IPS-20b (cell line): ENCODE data around the gene MTG2.

Source experiments
- H3K27ac ChIP-seq: one replicate; pipeline ENCODE4 v1.5.1; 2013; ENCODE audit warnings: low read length
- H3K27me3 ChIP-seq: 2 replicates; pipeline ENCODE4 v1.6.1; 2013; ENCODE audit warnings: mild to moderate bottlenecking, low read length, inconsistent platforms; ENCODE audit not compliant: insufficient read depth
- H3K36me3 ChIP-seq: 2 replicates; pipeline ENCODE4 v1.6.1; 2013; ENCODE audit warnings: low read depth, mild to moderate bottlenecking, inconsistent platforms, low read length, moderate library complexity; ENCODE audit not compliant: insufficient read depth
- H3K4me1 ChIP-seq: 2 replicates; pipeline ENCODE4 v1.6.1; 2013; ENCODE audit warnings: mild to moderate bottlenecking, control low read depth, inconsistent platforms, low read length, moderate library complexity; ENCODE audit not compliant: insufficient read depth
- H3K4me3 ChIP-seq: 2 replicates; pipeline ENCODE4 v1.5.1; 2013; ENCODE audit warnings: mild to moderate bottlenecking, low read length, inconsistent platforms
- H3K9ac ChIP-seq: 2 replicates; pipeline ENCODE4 v1.6.1; 2013; ENCODE audit warnings: low read depth, mild to moderate bottlenecking, inconsistent platforms, low read length, moderate library complexity
- H3K9me3 ChIP-seq: 2 replicates; pipeline ENCODE4 v1.6.1; 2013; ENCODE audit warnings: mild to moderate bottlenecking, low read depth, low read length, inconsistent platforms; ENCODE audit not compliant: insufficient read depth

The MTG2 gene

GRCh38 chr20:62244644-62245108, 61.8 kb downstream of the MTG2 start:
- Histone ChIP-seq H3K27ac (no peak overlapping the region), H3K4me1 (no peaks in the 10 kb centered on the region), H3K4me3 (no peak overlapping the region), H3K36me3 (0 out of 2 replicates have a peak, but pooled peaks cover 5% of the 10 kb centered on the region), H3K27me3 (no peaks in the 10 kb centered on the region), H3K9me3 (no peaks in the 10 kb centered on the region), H3K9ac (no peak overlapping the region)

- H3K4me1 ChIP-seq, result no peaks in the 10 kb centered on the region
- H3K36me3 ChIP-seq, result 0 out of 2 replicates have a peak, but pooled peaks cover 5% of the 10 kb centered on the region
- no peaks in the 10 kb centered on the region for H3K27me3 ChIP-seq
- H3K9ac ChIP-seq, result no peak overlapping the region
- no peak overlapping the region for H3K27ac ChIP-seq
- H3K4me3 ChIP-seq, result no peak overlapping the region
- no peaks in the 10 kb centered on the region for H3K9me3 ChIP-seq
Observed at GRCh38 chr20:62245911-62246280, 63.1 kb downstream of the MTG2 start.

- H3K36me3 ChIP-seq, result 0 out of 2 replicates have a peak, but pooled peaks cover 5% of the 10 kb centered on the region
- no peak overlapping the region for H3K9ac ChIP-seq
- H3K9me3 ChIP-seq, result no peaks in the 10 kb centered on the region
- no peak overlapping the region for H3K27ac ChIP-seq
- H3K27me3 ChIP-seq, result no peaks in the 10 kb centered on the region
- H3K4me1 ChIP-seq, result no peaks in the 10 kb centered on the region
- no peak overlapping the region for H3K4me3 ChIP-seq
Observed at GRCh38 chr20:62246431-62246830, 63.6 kb downstream of the MTG2 start.

DNA sequence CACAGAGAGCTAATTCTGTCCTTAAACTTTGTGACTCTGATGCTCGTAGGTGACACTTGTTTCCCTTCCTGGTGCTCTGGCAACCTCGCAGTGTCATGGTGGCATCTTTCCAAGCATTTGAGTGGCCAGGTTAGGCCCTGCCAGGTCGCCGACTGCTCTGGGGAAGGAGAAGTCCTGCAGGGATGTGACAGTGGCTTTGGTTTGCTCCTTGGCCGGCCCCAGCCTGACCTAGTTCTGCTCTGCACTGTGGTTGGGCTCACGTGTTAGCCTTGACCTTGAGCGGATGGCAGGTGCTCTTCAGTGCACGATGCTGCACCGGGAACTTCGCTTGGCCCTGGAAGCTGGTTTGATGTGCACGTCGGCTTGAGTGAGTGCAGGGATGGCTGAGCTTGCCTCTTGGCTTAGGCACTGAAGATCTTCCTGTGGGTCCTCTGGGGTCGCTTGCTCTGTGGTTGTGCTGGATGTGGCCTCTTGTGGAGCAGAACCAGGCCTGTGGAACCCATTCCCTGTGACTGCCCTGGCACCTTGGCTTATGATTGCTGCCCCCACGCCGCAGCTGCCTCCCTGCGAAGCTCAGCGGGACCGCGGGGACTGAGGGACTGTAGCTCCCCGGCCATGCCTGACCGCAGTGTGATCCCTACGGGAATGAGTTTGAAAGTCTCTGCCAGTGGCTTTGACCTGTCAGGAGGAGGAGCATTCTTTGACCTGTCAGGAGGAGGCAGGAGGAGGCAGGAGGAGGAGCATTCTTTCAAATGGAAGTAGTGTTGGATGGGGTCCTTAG, 64.2 kb downstream of the MTG2 start:
- H3K4me3 ChIP-seq, result no peak overlapping the region
- no peaks in the 10 kb centered on the region for H3K9me3 ChIP-seq
- H3K27me3 ChIP-seq, result no peaks in the 10 kb centered on the region
- 0 out of 2 replicates have a peak, but pooled peaks cover 5% of the 10 kb centered on the region for H3K36me3 ChIP-seq
- no peak overlapping the region for H3K9ac ChIP-seq
- no peaks in the 10 kb centered on the region for H3K4me1 ChIP-seq
- no peak overlapping the region for H3K27ac ChIP-seq

DNA sequence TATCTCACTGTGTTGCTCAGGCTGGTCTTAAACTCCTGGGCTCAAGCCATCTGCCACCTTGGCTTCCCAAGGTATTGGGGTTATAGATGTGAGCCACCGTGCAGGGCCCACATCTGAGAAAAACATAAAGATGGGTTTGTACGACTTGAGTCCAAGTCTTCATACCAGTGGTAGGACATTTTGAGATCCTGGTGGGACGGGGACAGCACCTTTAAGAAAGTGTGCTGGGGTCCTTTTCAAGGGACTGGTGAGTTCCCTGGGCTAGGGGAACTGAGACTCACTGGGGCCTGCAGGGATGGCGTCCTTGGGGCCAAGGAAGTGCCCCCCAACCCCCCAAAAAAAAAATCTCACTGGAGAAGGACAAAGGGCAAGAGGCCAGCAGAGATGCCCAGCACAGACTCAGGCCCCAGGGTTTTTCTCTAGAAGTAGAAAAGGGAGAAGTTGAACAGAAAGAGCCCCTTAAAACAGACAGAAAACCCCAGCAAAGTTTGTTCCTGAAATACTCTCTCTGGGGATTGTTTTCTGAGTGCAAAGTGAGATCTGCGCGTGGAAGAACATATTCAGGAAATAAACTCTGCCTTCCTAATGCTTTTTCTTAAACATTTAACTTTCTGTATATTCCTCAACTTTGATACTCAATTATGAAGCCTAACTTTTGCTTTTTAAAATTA, 66.2 kb downstream of the MTG2 start:
- Histone ChIP-seq H3K9ac (no peak overlapping the region), H3K4me3 (no peak overlapping the region), H3K27me3 (no peaks in the 10 kb centered on the region), H3K27ac (no peak overlapping the region), H3K9me3 (no peaks in the 10 kb centered on the region), H3K4me1 (no peaks in the 10 kb centered on the region), H3K36me3 (0 out of 2 replicates have a peak, but pooled peaks cover 5% of the 10 kb centered on the region)

DNA sequence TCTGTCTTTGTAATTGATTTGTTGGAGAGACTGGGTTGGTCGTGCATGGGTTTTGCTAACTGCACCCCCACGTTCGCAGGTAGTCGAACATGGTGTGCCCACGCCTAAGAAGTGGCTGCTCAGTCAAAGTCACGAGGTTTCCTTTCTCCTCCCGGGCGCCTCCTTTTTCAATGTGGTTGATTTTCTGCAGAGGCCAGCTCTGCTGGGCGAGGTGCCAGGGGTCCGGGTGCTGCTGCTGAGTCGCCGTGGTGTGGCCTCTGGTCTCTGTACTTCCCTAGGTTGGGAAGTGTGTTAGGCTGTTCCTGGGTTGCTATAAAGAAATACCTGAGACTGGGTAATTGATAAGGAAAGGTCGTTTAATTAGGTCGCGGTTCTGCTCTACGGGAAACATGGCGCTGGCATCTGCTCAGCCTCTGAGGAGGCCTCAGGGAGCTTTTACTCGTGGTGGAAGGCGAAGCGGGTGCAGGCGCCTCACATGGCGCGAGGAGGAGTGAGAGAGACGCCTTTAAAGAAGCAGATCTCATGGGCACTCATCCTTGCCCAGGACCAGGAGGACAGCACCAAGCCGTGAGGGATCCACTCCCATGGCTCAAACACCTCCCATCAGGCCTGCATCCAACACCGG, 69.6 kb downstream of the MTG2 start:
- Histone ChIP-seq H3K36me3 (peaks cover 12% of the 10 kb centered on the region), H3K27ac (no peak overlapping the region), H3K4me1 (no peaks in the 10 kb centered on the region), H3K9me3 (no peaks in the 10 kb centered on the region), H3K4me3 (no peak overlapping the region), H3K9ac (no peak overlapping the region), H3K27me3 (no peaks in the 10 kb centered on the region)
